ENCODE results near the gene KCNJ10.

The KCNJ10 gene

DNA sequence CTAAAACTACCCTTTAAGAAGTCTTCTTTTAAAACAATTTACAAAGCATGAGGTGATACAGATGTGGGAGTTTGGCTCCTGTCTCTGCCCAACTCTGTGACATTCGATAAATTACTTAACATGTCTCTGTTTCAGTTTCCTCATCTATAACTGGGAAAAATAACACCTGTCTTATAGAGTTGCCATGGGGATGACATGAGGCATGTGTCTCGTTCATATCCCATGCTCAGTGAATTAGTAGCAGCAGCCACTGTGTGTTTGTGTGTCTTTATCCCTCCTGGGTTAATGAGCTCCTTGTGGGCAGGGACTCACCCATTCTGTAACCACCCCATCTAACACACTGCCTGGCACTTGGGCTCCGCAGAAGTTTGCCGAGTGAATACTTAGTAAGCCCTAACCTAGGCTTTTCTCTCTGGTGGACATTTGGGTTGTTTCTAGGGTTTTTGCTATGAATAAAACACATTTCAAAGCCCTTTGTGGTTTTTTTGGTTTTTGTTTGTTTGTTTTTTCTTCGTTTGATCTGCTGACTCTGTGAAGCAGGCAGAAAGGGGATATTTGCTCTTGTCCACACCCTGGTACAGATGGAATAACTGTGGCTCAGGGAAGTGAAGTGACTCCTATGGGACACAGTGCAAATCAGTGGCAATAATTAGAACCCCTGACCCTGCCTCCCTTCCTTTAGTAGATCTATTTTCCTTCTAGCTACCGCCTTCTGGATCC is 10.6 kb upstream of the KCNJ10 start:
- Histone ChIP-seq H3K27ac (ENCODE audit: low read length) (no peak overlapping the region), H3K4me1 (ENCODE audit: insufficient read depth, low read length) (no peaks in the 10 kb centered on the region), H3K36me3 (ENCODE audit: insufficient read depth, low read depth, low read length) (no peaks in the 10 kb centered on the region), H3K9me3 (ENCODE audit: insufficient read depth, low read depth, low read length) (no peaks in the 10 kb centered on the region), H3K9ac (ENCODE audit: low read depth, low read length) (no peak overlapping the region), H3K4me3 (ENCODE audit: low read length) (no peak overlapping the region), H3K27me3 (ENCODE audit: insufficient read depth, low read length) (peaks cover 78% of the 10 kb centered on the region)

DNA sequence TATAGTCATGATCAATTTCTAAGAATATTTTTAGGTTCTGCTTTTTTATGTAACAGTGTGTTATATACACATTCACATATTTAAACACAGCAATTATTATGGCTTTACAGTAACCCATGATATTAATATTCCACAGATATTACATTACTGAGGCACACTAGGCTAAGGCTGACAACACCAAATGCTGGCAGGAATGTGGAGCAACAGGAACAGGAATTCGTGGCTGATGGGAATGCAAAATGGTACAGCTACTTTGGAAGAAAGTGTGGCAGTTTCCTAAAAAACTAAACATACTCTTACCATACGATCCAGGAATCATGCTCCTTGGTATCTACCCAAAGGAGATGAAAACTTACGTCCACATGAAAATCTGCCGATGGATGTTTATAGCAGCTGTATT is 9.5 kb upstream of the KCNJ10 start:
- Histone ChIP-seq H3K4me3 (ENCODE audit: low read length) (no peak overlapping the region), H3K27me3 (ENCODE audit: insufficient read depth, low read length) (peaks cover 72% of the 10 kb centered on the region)

DNA sequence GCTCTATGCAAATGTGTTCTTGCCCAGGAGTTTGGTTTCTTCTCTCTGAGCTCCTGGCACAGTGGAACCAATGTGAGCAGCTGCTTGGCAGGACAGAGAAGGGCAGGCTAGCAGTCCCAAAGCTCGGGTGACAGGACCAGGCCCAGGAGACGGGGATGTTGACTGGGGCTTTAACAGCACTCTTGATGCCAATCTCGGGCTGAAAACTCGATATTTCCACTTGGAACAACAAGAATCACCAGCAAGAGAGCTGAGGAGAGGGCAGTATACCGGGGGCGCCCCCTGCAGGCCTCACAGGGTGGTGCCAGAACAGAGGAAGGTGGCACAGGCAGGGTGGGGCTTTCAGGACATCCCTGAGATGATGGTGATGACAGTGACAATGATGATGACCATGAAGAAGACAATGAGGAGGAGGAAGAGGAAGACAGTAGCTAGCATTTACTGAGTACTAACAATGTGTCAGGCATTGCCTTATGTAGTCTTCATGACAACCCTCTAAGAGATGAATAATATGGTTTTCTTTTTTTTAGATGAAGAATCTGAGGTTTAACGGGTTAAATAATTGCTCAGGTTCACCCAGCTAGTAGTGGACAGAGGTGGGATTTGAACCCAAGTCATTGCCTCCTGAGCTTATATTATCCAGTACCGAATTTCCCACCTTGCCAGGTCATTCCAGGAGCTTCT is 8.7 kb upstream of the KCNJ10 start:
- no peaks in the 10 kb centered on the region for H3K36me3 ChIP-seq (ENCODE audit: insufficient read depth, low read depth, low read length)
- H3K9ac ChIP-seq (ENCODE audit: low read depth, low read length), result no peak overlapping the region
- peaks cover 64% of the 10 kb centered on the region for H3K27me3 ChIP-seq (ENCODE audit: insufficient read depth, low read length)

More for the DNA sequence above, 9.5 kb upstream of the KCNJ10 start:
- no peak overlapping the region for H3K27ac ChIP-seq (ENCODE audit: low read length)
- no peak overlapping the region for H3K9ac ChIP-seq (ENCODE audit: low read depth, low read length)
- H3K4me1 ChIP-seq (ENCODE audit: insufficient read depth, low read length), result no peaks in the 10 kb centered on the region
- H3K9me3 ChIP-seq (ENCODE audit: insufficient read depth, low read depth, low read length), result no peaks in the 10 kb centered on the region
- H3K36me3 ChIP-seq (ENCODE audit: insufficient read depth, low read depth, low read length), result no peaks in the 10 kb centered on the region

DNA sequence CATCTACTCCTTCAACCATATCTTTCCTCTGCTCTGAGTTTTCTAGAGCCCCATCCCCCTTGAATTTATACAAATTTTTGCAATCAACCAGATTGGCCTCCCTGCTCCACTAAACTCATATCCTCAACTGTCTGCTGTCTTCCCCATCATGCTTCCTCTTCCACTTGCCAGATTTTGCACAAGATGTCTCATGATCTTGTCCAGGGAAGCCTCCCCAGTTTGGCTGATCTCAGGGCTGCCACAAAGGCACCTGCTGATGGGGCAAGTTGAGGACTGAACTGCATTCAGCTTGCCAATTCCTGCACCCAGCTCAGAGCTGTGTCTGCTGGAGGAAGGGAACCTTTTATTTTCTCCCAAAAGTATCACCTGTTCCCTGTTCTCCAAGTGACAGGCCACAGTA is 7.5 kb upstream of the KCNJ10 start:
- Histone ChIP-seq H3K9ac (ENCODE audit: low read depth, low read length) (no peak overlapping the region), H3K9me3 (ENCODE audit: insufficient read depth, low read depth, low read length) (no peaks in the 10 kb centered on the region), H3K4me1 (ENCODE audit: insufficient read depth, low read length) (no peaks in the 10 kb centered on the region), H3K27ac (ENCODE audit: low read length) (no peak overlapping the region), H3K4me3 (ENCODE audit: low read length) (no peak overlapping the region), H3K27me3 (ENCODE audit: insufficient read depth, low read length) (peaks cover 58% of the 10 kb centered on the region), H3K36me3 (ENCODE audit: insufficient read depth, low read depth, low read length) (no peaks in the 10 kb centered on the region)

More for the DNA sequence above, 8.7 kb upstream of the KCNJ10 start:
- Histone ChIP-seq H3K27ac (ENCODE audit: low read length) (no peak overlapping the region), H3K4me3 (ENCODE audit: low read length) (no peak overlapping the region), H3K9me3 (ENCODE audit: insufficient read depth, low read depth, low read length) (no peaks in the 10 kb centered on the region), H3K4me1 (ENCODE audit: insufficient read depth, low read length) (no peaks in the 10 kb centered on the region)

DNA sequence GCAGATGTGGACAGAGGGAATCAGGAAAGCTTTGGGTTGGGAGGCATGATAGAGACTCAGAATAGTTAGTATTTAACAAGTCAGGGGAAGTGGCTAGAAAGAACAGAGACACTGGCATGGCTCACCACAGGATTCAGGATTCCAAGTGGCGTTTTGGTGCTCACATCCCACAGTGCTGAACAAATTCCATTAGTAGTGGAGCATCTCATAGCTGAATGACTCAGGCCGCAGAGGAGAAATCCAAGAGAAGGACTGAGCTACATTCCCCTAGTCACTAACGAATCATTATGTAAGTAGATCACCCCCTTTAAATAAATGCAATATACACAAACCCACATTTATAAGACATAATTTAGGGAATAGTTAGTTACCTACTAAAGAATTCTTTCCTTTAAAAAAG is 6.3 kb upstream of the KCNJ10 start:
- Histone ChIP-seq H3K27ac (ENCODE audit: low read length) (no peak overlapping the region), H3K9ac (ENCODE audit: low read depth, low read length) (no peak overlapping the region), H3K4me3 (ENCODE audit: low read length) (no peak overlapping the region), H3K4me1 (ENCODE audit: insufficient read depth, low read length) (no peaks in the 10 kb centered on the region), H3K27me3 (ENCODE audit: insufficient read depth, low read length) (peaks cover 57% of the 10 kb centered on the region), H3K36me3 (ENCODE audit: insufficient read depth, low read depth, low read length) (no peaks in the 10 kb centered on the region), H3K9me3 (ENCODE audit: insufficient read depth, low read depth, low read length) (no peaks in the 10 kb centered on the region)

DNA sequence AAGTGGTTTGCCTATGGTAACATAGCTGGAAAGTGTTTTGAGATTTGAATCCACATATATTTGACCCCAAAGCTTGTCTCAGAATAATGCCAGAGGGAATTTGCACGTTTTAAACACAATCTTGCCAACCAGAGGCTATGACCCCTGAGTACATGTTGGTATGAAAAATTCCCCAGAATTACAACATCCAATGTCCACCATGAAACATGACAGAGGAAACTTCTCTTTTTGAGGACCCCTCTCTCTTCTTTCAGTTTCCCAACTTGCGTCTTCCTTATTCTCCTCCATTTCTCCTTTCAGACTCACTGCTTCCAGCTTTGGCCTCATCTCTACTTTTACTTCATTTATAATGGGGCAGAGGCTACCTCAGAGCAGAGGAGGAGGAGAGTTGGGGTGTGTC is 5.9 kb upstream of the KCNJ10 start:
- Histone ChIP-seq H3K4me1 (ENCODE audit: insufficient read depth, low read length) (no peaks in the 10 kb centered on the region; the same call in 1 of the 2 replicates), H3K27ac (ENCODE audit: low read length) (no peak overlapping the region), H3K4me3 (ENCODE audit: low read length) (no peak overlapping the region), H3K9ac (ENCODE audit: low read depth, low read length) (no peak overlapping the region), H3K27me3 (ENCODE audit: insufficient read depth, low read length) (peaks cover 57% of the 10 kb centered on the region), H3K9me3 (ENCODE audit: insufficient read depth, low read depth, low read length) (no peaks in the 10 kb centered on the region), H3K36me3 (ENCODE audit: insufficient read depth, low read depth, low read length) (no peaks in the 10 kb centered on the region)

DNA sequence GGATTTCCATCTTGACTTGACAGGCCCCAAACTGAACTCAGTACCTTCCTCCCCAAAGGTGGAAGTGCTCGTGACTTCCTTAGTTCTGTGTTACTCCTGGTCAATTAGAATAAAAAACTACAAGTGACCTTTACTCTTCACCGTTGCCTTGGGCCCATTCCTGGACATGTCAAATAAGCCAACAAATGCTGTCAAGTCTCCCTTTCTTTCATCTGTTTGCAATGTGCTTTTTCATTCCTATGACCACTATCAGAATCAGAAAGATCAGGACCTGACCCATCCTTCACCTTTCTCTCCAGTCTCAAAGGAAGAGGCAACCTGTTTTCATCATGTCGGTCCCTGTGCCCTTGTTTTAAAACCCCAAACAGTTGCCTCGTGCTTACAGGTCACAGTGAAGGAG is 4.9 kb upstream of the KCNJ10 start:
- peaks cover 51% of the 10 kb centered on the region for H3K27me3 ChIP-seq (ENCODE audit: insufficient read depth, low read length)
- no peaks in the 10 kb centered on the region for H3K36me3 ChIP-seq (ENCODE audit: insufficient read depth, low read depth, low read length)
- H3K9me3 ChIP-seq (ENCODE audit: insufficient read depth, low read depth, low read length), result no peaks in the 10 kb centered on the region
- H3K4me1 ChIP-seq (ENCODE audit: insufficient read depth, low read length), result no peaks in the 10 kb centered on the region; the same call in 1 of the 2 replicates
- no peak overlapping the region for H3K9ac ChIP-seq (ENCODE audit: low read depth, low read length)
- H3K27ac ChIP-seq (ENCODE audit: low read length), result no peak overlapping the region
- H3K4me3 ChIP-seq (ENCODE audit: low read length), result no peak overlapping the region

DNA sequence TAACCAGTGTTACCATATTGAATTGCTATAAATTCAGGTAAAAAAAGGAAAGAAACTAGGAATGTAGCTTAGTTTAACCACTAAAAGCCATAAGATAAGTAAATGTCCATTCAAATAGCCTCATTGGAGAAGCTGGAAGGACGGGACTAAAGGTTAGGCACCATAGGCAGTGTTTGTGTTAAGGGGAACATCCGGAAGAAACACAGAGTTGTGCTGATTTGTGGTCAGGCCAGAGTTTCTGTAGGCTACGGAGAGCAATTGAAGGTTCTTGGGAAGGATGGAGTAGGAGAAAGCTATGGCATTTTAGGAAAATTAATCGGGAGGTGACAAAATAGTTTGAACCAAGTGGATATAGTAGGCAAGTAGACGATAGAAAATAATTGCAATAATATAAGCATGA is 1.3 kb upstream of the KCNJ10 start:
- Histone ChIP-seq H3K4me3 (ENCODE audit: low read length) (0 out of 2 replicates have a peak overlapping the region, but pooled peaks have one; percentile 75), H3K27me3 (ENCODE audit: insufficient read depth, low read length) (peaks cover 49% of the 10 kb centered on the region)

DNA sequence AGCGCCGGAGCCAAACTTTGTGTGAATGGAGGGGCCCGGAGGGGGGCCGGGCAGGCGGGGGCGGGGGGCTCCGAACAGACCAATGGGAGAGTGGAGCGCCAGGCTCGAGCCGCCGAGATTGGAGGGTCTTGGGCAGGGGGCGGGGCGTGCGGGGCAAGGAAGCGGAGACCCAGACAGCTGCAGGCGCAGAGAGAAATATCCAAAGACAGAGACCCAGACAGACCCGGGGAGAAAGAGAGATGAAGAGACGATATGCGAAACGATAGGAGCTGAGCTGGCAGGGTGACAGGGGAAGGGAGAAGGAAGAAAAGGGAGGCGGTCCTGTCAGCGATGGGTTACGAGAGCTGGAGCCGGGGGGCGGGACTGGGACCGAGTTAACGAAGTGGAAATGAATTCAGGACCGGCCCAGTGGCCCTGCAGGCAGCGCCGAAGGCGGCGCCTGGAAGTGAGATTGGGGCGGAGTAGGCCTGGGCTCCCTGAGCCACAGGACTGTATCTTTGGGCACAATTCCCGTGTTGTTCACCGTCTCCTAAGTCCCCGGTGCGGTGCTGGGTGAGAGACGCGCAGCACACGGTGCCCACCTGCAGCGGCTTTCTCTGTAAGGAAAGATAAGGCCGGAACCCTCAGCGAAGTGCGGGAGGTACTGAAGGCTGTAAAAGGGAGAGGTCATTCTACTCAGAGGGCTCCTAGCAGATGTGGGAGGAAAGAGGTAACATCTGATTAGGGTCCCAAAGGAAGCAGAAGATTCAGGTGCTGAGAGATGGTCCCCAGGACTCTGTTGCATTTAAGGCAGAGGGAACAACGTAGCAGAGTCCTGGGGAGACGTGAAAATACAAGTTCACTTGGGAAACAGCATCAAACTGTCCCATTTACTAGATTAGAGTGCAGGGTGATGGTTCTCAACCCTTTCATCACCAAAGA is 543 bp upstream of the KCNJ10 start:
- Histone ChIP-seq H3K4me1 (ENCODE audit: insufficient read depth, low read length) (no peaks in the 10 kb centered on the region; the same call in 1 of the 2 replicates), H3K27ac (ENCODE audit: low read length) (no peak overlapping the region), H3K9me3 (ENCODE audit: insufficient read depth, low read depth, low read length) (no peaks in the 10 kb centered on the region), H3K4me3 (ENCODE audit: low read length) (peak overlapping the region; percentile 75), H3K36me3 (ENCODE audit: insufficient read depth, low read depth, low read length) (no peaks in the 10 kb centered on the region), H3K27me3 (ENCODE audit: insufficient read depth, low read length) (peaks cover 44% of the 10 kb centered on the region), H3K9ac (ENCODE audit: low read depth, low read length) (0 out of 2 replicates have a peak overlapping the region, but pooled peaks have one; percentile 11)

More for the DNA sequence above, 1.3 kb upstream of the KCNJ10 start:
- Histone ChIP-seq H3K36me3 (ENCODE audit: insufficient read depth, low read depth, low read length) (no peaks in the 10 kb centered on the region), H3K27ac (ENCODE audit: low read length) (no peak overlapping the region), H3K9me3 (ENCODE audit: insufficient read depth, low read depth, low read length) (no peaks in the 10 kb centered on the region), H3K4me1 (ENCODE audit: insufficient read depth, low read length) (no peaks in the 10 kb centered on the region; the same call in 1 of the 2 replicates), H3K9ac (ENCODE audit: low read depth, low read length) (no peak overlapping the region)

DNA sequence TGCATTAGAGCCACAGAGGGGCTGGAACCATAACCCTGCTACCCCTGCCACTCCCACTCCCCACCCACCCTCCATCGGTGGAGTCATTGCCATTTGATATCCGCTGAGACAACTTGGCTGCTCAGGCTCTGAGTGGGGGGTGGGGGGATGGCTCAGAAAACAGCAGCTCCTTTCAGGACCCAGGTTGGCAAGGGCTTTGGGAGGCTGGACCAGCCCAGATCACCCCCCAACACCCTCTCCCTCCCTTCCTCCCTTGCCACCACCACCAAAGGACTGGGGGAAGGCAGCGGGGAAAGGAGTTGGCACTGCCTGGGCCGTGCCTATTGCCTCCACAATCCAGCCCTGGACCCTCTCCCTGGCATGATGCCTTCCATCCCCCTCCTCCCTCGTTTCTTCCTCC is 1.7 kb downstream of the KCNJ10 start:
- Histone ChIP-seq H3K9ac (ENCODE audit: low read depth, low read length) (no peak overlapping the region), H3K27me3 (ENCODE audit: insufficient read depth, low read length) (peaks cover 39% of the 10 kb centered on the region), H3K4me1 (ENCODE audit: insufficient read depth, low read length) (no peaks in the 10 kb centered on the region; the same call in 1 of the 2 replicates), H3K4me3 (ENCODE audit: low read length) (no peak overlapping the region), H3K27ac (ENCODE audit: low read length) (no peak overlapping the region), H3K36me3 (ENCODE audit: insufficient read depth, low read depth, low read length) (no peaks in the 10 kb centered on the region), H3K9me3 (ENCODE audit: insufficient read depth, low read depth, low read length) (no peaks in the 10 kb centered on the region)

Measured in iPS-20b (cell line).